Measurements from ENCODE around the gene VAMP8.

The VAMP8 gene

DNA sequence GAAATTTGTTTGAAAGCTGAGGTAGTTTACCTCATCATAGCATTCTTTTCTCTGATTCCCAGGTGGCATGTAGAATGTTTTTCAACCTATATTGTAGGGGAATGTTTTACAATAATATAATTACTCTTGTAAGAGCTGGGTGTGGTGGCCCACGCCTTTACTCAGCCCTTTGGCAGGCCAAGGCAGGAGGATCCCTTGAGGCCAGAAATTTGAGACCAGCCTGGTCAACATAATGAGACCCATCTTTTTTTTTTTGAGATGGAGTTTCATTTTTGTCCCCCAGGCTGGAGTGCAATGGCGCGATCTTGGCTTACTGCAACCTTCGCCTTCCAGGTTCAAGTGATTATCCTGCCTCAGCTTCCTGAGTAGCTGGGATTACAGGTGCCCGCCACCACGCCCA is 42.2 kb downstream of the VAMP8 start:
- no peak for DNase-seq (ENCODE audit: low spot score)

DNA sequence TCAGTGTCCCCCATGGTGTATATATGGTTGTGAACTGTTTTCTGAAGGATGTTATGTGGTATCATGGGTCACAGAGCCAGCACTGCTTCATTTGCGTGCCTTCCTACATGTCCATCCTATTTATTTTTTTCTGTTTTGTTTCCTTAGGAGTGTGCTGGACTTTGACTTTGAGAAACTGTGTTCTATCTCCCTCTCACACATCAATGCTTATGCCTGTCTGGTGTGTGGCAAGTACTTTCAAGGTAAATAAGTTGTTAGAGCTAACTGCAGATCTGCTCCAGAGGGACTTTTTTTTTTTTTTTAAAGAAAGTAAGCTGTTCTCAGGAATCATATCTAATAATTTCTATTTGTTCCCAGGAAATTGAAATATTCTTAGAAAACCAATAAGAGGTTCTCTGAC is 44.0 kb downstream of the VAMP8 start:
- DNase-seq (ENCODE audit: low spot score) = no peak

DNA sequence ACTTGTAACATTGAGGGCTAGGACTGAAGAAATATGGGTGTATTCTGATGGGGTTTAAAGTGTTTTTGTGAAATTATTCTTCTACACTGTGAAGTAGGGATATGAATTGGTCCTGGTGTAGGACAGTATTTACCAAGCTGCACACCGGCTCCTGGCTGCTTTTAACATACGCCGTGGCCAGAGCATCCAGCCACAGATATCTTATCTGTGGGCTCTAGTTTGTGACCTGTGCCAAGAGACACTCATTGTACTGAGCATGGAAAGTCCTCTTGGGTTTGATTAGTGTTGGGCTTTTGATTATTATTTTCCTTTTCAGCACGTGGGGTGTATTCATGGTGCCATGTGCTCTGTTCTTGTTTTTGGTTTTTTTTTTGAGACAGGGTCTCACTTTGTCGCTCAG is 46.6 kb downstream of the VAMP8 start:
- no peak for DNase-seq (ENCODE audit: low spot score)

DNA sequence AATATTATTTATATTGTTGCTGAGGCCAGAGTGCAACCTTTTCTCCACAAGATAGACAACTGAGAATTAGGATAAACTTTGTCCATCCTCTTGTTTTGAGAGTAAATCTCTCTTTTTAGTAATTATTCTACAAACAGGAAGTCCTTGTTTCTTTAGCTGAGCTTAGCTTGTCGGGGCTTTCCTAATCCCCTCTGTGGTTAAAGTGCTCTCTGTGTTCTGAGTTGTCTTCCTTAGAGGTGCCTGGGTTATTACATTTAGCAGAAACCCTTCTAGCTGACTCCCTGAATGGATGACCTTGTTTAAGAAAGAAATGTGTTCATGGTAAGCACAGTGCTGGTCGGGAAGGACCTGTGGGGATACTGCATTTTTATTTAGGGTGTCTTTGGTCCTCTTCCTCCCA is 51.3 kb downstream of the VAMP8 start:
- DNase-seq (ENCODE audit: low spot score) = no peak

DNA sequence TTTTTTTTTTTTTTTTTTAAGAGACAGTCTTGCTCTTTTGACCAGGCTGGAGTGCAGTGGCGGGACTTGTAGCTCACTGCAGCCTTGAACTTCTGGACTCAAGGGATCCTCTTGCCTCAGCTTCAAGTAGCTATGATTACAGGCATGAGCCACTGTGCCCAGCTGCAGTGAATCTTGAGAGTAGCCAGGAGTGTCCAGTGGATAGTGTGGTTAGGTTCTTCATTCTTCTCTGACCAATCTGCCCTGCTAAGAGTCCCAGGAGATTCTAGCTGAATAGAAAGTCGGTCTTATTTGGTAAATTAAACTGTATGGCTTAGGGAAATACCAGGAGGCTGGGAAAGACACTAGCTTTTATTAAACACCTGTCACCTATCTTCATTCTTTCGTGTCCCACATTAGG is 53.9 kb downstream of the VAMP8 start:
- no peak for DNase-seq (ENCODE audit: low spot score)
